GM12878 (cell line): Measurements from ENCODE around the gene NDUFB2.

ENCODE experiments used
- CEBPB ChIP-seq, 2 experiments: fragments of 150-350 bp in 1 of 2; IDR thresholded peaks; 2 replicates each; pipeline ENCODE4 v1.6.1; 2012 to 2014; ENCODE audit warnings: low read depth in 2 of 2, low read length in 2 of 2, borderline replicate concordance in 1 of 2, inconsistent platforms in 1 of 2
- CHD4 ChIP-seq: fragments of 200-600 bp; sonication (generic); IDR thresholded peaks from 2 replicates; pipeline ENCODE4 v1.6.1; 2016; ENCODE audit warnings: mild to moderate bottlenecking
- EZH2 ChIP-seq: IDR thresholded peaks from 2 replicates; pipeline ENCODE4 v1.6.1; 2012; ENCODE audit warnings: low read depth, mild to moderate bottlenecking, control low read depth, inconsistent platforms, low read length, borderline replicate concordance; ENCODE audit not compliant: control insufficient read depth
- JUNB ChIP-seq: IDR thresholded peaks from 2 replicates; pipeline ENCODE4 v1.6.1; 2016; ENCODE audit warnings: antibody characterized with exemption, mild to moderate bottlenecking
- POLR2A ChIP-seq: IDR thresholded peaks from 2 replicates; pipeline ENCODE4 v1.6.1; 2011; ENCODE audit warnings: low read depth, mild to moderate bottlenecking, low read length
- RAD21 ChIP-seq: IDR thresholded peaks from 2 replicates; pipeline ENCODE4 v1.6.1; 2011; ENCODE audit warnings: mild to moderate bottlenecking, low read depth, low read length, moderate library complexity; ENCODE audit not compliant: insufficient read depth
- RAD51 ChIP-seq: fragments of 450-650 bp; IDR thresholded peaks from 2 replicates; pipeline ENCODE4 v1.6.1; 2016; ENCODE audit warnings: moderate library complexity, mild to moderate bottlenecking, inconsistent platforms
- SREBF1 ChIP-seq: IDR thresholded peaks from 2 replicates; pipeline ENCODE4 v1.6.1; 2012; ENCODE audit warnings: mild to moderate bottlenecking, low read length
- SRF ChIP-seq, 2 experiments: IDR thresholded peaks; 2 replicates each; pipeline ENCODE4 v1.6.1; 2011; ENCODE audit warnings: low read depth in 2 of 2, low read length in 2 of 2, mild to moderate bottlenecking in 1 of 2, moderate library complexity in 1 of 2
- TF ChIP-seq, protein P1 (sequence below): fragments of 450-650 bp; IDR thresholded peaks from 2 replicates; pipeline ENCODE4 v1.6.1; 2017; ENCODE audit warnings: antibody characterized with exemption, mild to moderate bottlenecking, moderate library complexity

- TF ChIP-seq CEBPB (IDR thresholded peaks at IDR 0.05; ENCODE audit: borderline replicate concordance in 1 of 2, low read depth in 2 of 2, low read length in 2 of 2) (no peak), JUNB (no peak), POLR2A (no peak), EZH2 (no peak), SREBF1 (no peak), RAD21 (no peak), RAD51 (no peak), CHD4 (no peak), SRF (IDR thresholded peaks at IDR 0.05; ENCODE audit: low read depth in 2 of 2, low read length in 2 of 2) (no peak)
- TF ChIP-seq, protein P1, sequence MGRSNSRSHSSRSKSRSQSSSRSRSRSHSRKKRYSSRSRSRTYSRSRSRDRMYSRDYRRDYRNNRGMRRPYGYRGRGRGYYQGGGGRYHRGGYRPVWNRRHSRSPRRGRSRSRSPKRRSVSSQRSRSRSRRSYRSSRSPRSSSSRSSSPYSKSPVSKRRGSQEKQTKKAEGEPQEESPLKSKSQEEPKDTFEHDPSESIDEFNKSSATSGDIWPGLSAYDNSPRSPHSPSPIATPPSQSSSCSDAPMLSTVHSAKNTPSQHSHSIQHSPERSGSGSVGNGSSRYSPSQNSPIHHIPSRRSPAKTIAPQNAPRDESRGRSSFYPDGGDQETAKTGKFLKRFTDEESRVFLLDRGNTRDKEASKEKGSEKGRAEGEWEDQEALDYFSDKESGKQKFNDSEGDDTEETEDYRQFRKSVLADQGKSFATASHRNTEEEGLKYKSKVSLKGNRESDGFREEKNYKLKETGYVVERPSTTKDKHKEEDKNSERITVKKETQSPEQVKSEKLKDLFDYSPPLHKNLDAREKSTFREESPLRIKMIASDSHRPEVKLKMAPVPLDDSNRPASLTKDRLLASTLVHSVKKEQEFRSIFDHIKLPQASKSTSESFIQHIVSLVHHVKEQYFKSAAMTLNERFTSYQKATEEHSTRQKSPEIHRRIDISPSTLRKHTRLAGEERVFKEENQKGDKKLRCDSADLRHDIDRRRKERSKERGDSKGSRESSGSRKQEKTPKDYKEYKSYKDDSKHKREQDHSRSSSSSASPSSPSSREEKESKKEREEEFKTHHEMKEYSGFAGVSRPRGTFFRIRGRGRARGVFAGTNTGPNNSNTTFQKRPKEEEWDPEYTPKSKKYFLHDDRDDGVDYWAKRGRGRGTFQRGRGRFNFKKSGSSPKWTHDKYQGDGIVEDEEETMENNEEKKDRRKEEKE: no peak
These were observed 7.7 kb downstream of the NDUFB2 start for GRCh38 chr7:140704205-140704604.
